Stimulated activated naive CD8-positive, alpha-beta T cell treated with anti-CD3 and anti-CD28 coated beads, Interleukin-15, Interleukin-2, amounts not matched to agents 100 ng/mL and 50 ng/mL, for 24 hours (primary cell): Measurements from ENCODE around the gene CMYA5.

Experiments used
- H3K27ac Mint-ChIP-seq: one replicate; pipeline ENCODE4 v1.8.0; 2021; ENCODE audit warnings: mild to moderate bottlenecking, mixed read lengths
- H3K27me3 Mint-ChIP-seq: one replicate; pipeline ENCODE4 v1.8.0; 2021; ENCODE audit warnings: mixed read lengths
- H3K36me3 Mint-ChIP-seq: one replicate; pipeline ENCODE4 v1.8.0; 2021; ENCODE audit warnings: low read depth, mixed read lengths
- H3K4me1 Mint-ChIP-seq: one replicate; pipeline ENCODE4 v1.8.0; 2021; ENCODE audit warnings: low read depth, mixed read lengths
- H3K4me3 Mint-ChIP-seq: one replicate; pipeline ENCODE4 v1.8.0; 2021; ENCODE audit warnings: mild to moderate bottlenecking, mixed read lengths
- H3K9me3 Mint-ChIP-seq: one replicate; pipeline ENCODE4 v1.8.0; 2021; ENCODE audit warnings: mixed read lengths

CMYA5 gene

GRCh38 chr5:79787448-79787847, 97.8 kb downstream of the CMYA5 start:
- H3K36me3 Mint-ChIP-seq: no peaks in the 10 kb centered on the region
- H3K9me3 Mint-ChIP-seq: peaks cover 4% of the 10 kb centered on the region
- H3K27ac Mint-ChIP-seq: no peak overlapping the region
- H3K27me3 Mint-ChIP-seq: peaks cover 5% of the 10 kb centered on the region
- H3K4me3 Mint-ChIP-seq: no peak overlapping the region
- no peaks in the 10 kb centered on the region for H3K4me1 Mint-ChIP-seq

GRCh38 chr5:79791843-79792242, 102.2 kb downstream of the CMYA5 start:
- H3K36me3 Mint-ChIP-seq: no peaks in the 10 kb centered on the region
- no peak overlapping the region for H3K4me3 Mint-ChIP-seq
- peaks cover 5% of the 10 kb centered on the region for H3K27me3 Mint-ChIP-seq
- no peak overlapping the region for H3K27ac Mint-ChIP-seq
- H3K9me3 Mint-ChIP-seq: peaks cover 4% of the 10 kb centered on the region
- H3K4me1 Mint-ChIP-seq: no peaks in the 10 kb centered on the region

- Mint-ChIP-seq H3K4me1 (no peaks in the 10 kb centered on the region), H3K36me3 (no peaks in the 10 kb centered on the region), H3K9me3 (peaks cover 4% of the 10 kb centered on the region), H3K27me3 (peaks cover 5% of the 10 kb centered on the region), H3K4me3 (no peak overlapping the region), H3K27ac (no peak overlapping the region)
Measured at GRCh38 chr5:79792463-79792862, 102.8 kb downstream of the CMYA5 start.

- Mint-ChIP-seq H3K27me3 (peaks cover 5% of the 10 kb centered on the region), H3K27ac (no peak overlapping the region), H3K4me3 (no peak overlapping the region), H3K4me1 (no peaks in the 10 kb centered on the region), H3K36me3 (no peaks in the 10 kb centered on the region), H3K9me3 (peaks cover 4% of the 10 kb centered on the region)
Measured at GRCh38 chr5:79793304-79793703, 103.7 kb downstream of the CMYA5 start.

GRCh38 chr5:79793722-79794121, 104.1 kb downstream of the CMYA5 start:
- no peaks in the 10 kb centered on the region for H3K4me1 Mint-ChIP-seq
- peaks cover 5% of the 10 kb centered on the region for H3K27me3 Mint-ChIP-seq
- H3K9me3 Mint-ChIP-seq: peaks cover 4% of the 10 kb centered on the region
- H3K27ac Mint-ChIP-seq: no peak overlapping the region
- no peaks in the 10 kb centered on the region for H3K36me3 Mint-ChIP-seq
- no peak overlapping the region for H3K4me3 Mint-ChIP-seq

GRCh38 chr5:79794347-79794746, 104.7 kb downstream of the CMYA5 start:
- Mint-ChIP-seq H3K36me3 (no peaks in the 10 kb centered on the region), H3K27me3 (peaks cover 5% of the 10 kb centered on the region), H3K4me3 (no peak overlapping the region), H3K9me3 (peaks cover 4% of the 10 kb centered on the region), H3K27ac (no peak overlapping the region), H3K4me1 (no peaks in the 10 kb centered on the region)

- H3K27ac Mint-ChIP-seq: no peak overlapping the region
- no peaks in the 10 kb centered on the region for H3K9me3 Mint-ChIP-seq
- no peaks in the 10 kb centered on the region for H3K4me1 Mint-ChIP-seq
- no peaks in the 10 kb centered on the region for H3K36me3 Mint-ChIP-seq
- H3K27me3 Mint-ChIP-seq: no peaks in the 10 kb centered on the region
- no peak overlapping the region for H3K4me3 Mint-ChIP-seq
Measured at GRCh38 chr5:79795764-79796398, 106.2 kb downstream of the CMYA5 start.

- Mint-ChIP-seq H3K27ac (no peak overlapping the region), H3K27me3 (no peaks in the 10 kb centered on the region), H3K4me3 (no peak overlapping the region), H3K9me3 (no peaks in the 10 kb centered on the region), H3K4me1 (peaks cover 13% of the 10 kb centered on the region), H3K36me3 (no peaks in the 10 kb centered on the region)
Measured at GRCh38 chr5:79798893-79799590, 109.4 kb downstream of the CMYA5 start.

GRCh38 chr5:79800979-79801827, 111.6 kb downstream of the CMYA5 start:
- Mint-ChIP-seq H3K9me3 (no peaks in the 10 kb centered on the region), H3K27ac (no peak overlapping the region), H3K36me3 (no peaks in the 10 kb centered on the region), H3K4me3 (no peak overlapping the region), H3K27me3 (no peaks in the 10 kb centered on the region), H3K4me1 (peaks cover 13% of the 10 kb centered on the region)

GRCh38 chr5:79802406-79802805, 112.8 kb downstream of the CMYA5 start:
- H3K9me3 Mint-ChIP-seq: no peaks in the 10 kb centered on the region
- H3K27ac Mint-ChIP-seq: no peak overlapping the region
- H3K4me1 Mint-ChIP-seq: peaks cover 13% of the 10 kb centered on the region
- H3K4me3 Mint-ChIP-seq: no peak overlapping the region
- no peaks in the 10 kb centered on the region for H3K36me3 Mint-ChIP-seq
- no peaks in the 10 kb centered on the region for H3K27me3 Mint-ChIP-seq

- Mint-ChIP-seq H3K27me3 (no peaks in the 10 kb centered on the region), H3K27ac (no peak overlapping the region), H3K36me3 (no peaks in the 10 kb centered on the region), H3K4me3 (no peak overlapping the region), H3K9me3 (no peaks in the 10 kb centered on the region), H3K4me1 (peaks cover 13% of the 10 kb centered on the region)
Measured at GRCh38 chr5:79803007-79803406, 113.4 kb downstream of the CMYA5 start.

GRCh38 chr5:79806741-79807140, 117.1 kb downstream of the CMYA5 start:
- Mint-ChIP-seq H3K4me3 (no peak overlapping the region), H3K9me3 (no peaks in the 10 kb centered on the region), H3K27ac (no peak overlapping the region), H3K27me3 (no peaks in the 10 kb centered on the region), H3K36me3 (no peaks in the 10 kb centered on the region), H3K4me1 (peaks cover 9% of the 10 kb centered on the region)

GRCh38 chr5:79809743-79810142, 120.1 kb downstream of the CMYA5 start:
- peaks cover 3% of the 10 kb centered on the region for H3K27me3 Mint-ChIP-seq
- no peaks in the 10 kb centered on the region for H3K4me1 Mint-ChIP-seq
- H3K27ac Mint-ChIP-seq: no peak overlapping the region
- H3K36me3 Mint-ChIP-seq: no peaks in the 10 kb centered on the region
- no peaks in the 10 kb centered on the region for H3K9me3 Mint-ChIP-seq
- no peak overlapping the region for H3K4me3 Mint-ChIP-seq

GRCh38 chr5:79811081-79811480, 121.4 kb downstream of the CMYA5 start:
- no peaks in the 10 kb centered on the region for H3K36me3 Mint-ChIP-seq
- no peak overlapping the region for H3K27ac Mint-ChIP-seq
- no peaks in the 10 kb centered on the region for H3K4me1 Mint-ChIP-seq
- H3K9me3 Mint-ChIP-seq: no peaks in the 10 kb centered on the region
- H3K27me3 Mint-ChIP-seq: peaks cover 5% of the 10 kb centered on the region
- no peak overlapping the region for H3K4me3 Mint-ChIP-seq

GRCh38 chr5:79811904-79812303, 122.3 kb downstream of the CMYA5 start:
- Mint-ChIP-seq H3K27me3 (peaks cover 10% of the 10 kb centered on the region), H3K27ac (no peak overlapping the region), H3K4me3 (no peak overlapping the region), H3K36me3 (no peaks in the 10 kb centered on the region), H3K9me3 (no peaks in the 10 kb centered on the region), H3K4me1 (no peaks in the 10 kb centered on the region)
